SK-N-MC (cell line): ENCODE data around the gene DSCAM.

Experiments used
- DNase-seq: peaks from one replicate; pipeline ENCODE4 v3.0.0-alpha.2; 2011; ENCODE audit warnings: low read depth, low spot score
- H3K27ac ChIP-seq: fragments of 200-600 bp; sonication (generic); 2 replicates; pipeline ENCODE4 v1.5.1; 2016; ENCODE audit warnings: mixed run types
- H3K36me3 ChIP-seq: fragments of 200-600 bp; sonication (generic); 2 replicates; pipeline ENCODE4 v1.6.1; 2017; ENCODE audit warnings: antibody characterized with exemption, low read length, mixed read lengths; ENCODE audit not compliant: insufficient read depth
- H3K4me3 ChIP-seq: fragments of 200-600 bp; sonication (generic); 2 replicates; pipeline ENCODE4 v1.5.1; 2016
- H3K9ac ChIP-seq: fragments of 200-600 bp; sonication (generic); 2 replicates; pipeline ENCODE4 v1.8.0; 2017; ENCODE audit warnings: mixed run types, mixed read lengths; ENCODE audit not compliant: insufficient read length
- H3K9me3 ChIP-seq: fragments of 200-600 bp; sonication (generic); 2 replicates; pipeline ENCODE4 v1.6.1; 2017; ENCODE audit warnings: low read depth, mild to moderate bottlenecking, antibody characterized with exemption, low read length, moderate library complexity, mixed read lengths
- EZH2 ChIP-seq: fragments of 200-600 bp; sonication (generic); IDR thresholded peaks from one replicate; pipeline ENCODE4 v1.6.1; 2017; ENCODE audit warnings: antibody characterized with exemption
- FOXP2 ChIP-seq: optimal IDR thresholded peaks from 2 replicates; pipeline ENCODE3; 2011; ENCODE audit warnings: mild to moderate bottlenecking, moderate library complexity; ENCODE audit not compliant: insufficient read depth; ENCODE audit errors: extremely low read length, control extremely low read depth
- POLR2AphosphoS5 ChIP-seq: IDR thresholded peaks from 2 replicates; pipeline ENCODE4 v1.6.1; 2012; ENCODE audit warnings: mild to moderate bottlenecking, low read depth, low read length, borderline replicate concordance

The DSCAM gene

GRCh38 chr21:40803101-40803500 is 43.9 kb downstream of the DSCAM start:
- no peak for DNase-seq
- Histone ChIP-seq H3K9me3 (peaks cover 5% of the 10 kb centered on the region), H3K9ac (no peak overlapping the region), H3K4me3 (no peak overlapping the region), H3K36me3 (no peaks in the 10 kb centered on the region), H3K27ac (no peak overlapping the region)
- TF ChIP-seq POLR2AphosphoS5 (no peak), EZH2 (no peak), FOXP2 (no peak)

GRCh38 chr21:40800126-40800525 is 46.8 kb downstream of the DSCAM start:
- H3K36me3 ChIP-seq = no peaks in the 10 kb centered on the region
- DNase-seq = no peak
- no peak for TF ChIP-seq FOXP2
- no peak for TF ChIP-seq POLR2AphosphoS5
- no peak for TF ChIP-seq EZH2
- H3K9me3 ChIP-seq = peaks cover 5% of the 10 kb centered on the region
- no peak overlapping the region for H3K4me3 ChIP-seq
- H3K9ac ChIP-seq = no peak overlapping the region
- H3K27ac ChIP-seq = no peak overlapping the region

- H3K27ac ChIP-seq = no peak overlapping the region
- no peak overlapping the region for H3K9ac ChIP-seq
- peaks cover 5% of the 10 kb centered on the region for H3K9me3 ChIP-seq
- no peak overlapping the region for H3K4me3 ChIP-seq
- no peak for DNase-seq
- TF ChIP-seq POLR2AphosphoS5 = no peak
- no peak for TF ChIP-seq EZH2
- no peak for TF ChIP-seq FOXP2
- no peaks in the 10 kb centered on the region for H3K36me3 ChIP-seq
Observed at GRCh38 chr21:40797891-40798290, 49.1 kb downstream of the DSCAM start.

- no peaks in the 10 kb centered on the region for H3K36me3 ChIP-seq
- peaks cover 5% of the 10 kb centered on the region for H3K9me3 ChIP-seq
- no peak overlapping the region for H3K9ac ChIP-seq
- no peak overlapping the region for H3K4me3 ChIP-seq
- TF ChIP-seq FOXP2 = no peak
- TF ChIP-seq EZH2 = no peak
- TF ChIP-seq POLR2AphosphoS5 = no peak
- no peak for DNase-seq
- no peak overlapping the region for H3K27ac ChIP-seq
Observed at GRCh38 chr21:40797410-40797809, 49.5 kb downstream of the DSCAM start.

GRCh38 chr21:40796464-40796863 is 50.5 kb downstream of the DSCAM start:
- no peak overlapping the region for H3K27ac ChIP-seq
- H3K4me3 ChIP-seq = no peak overlapping the region
- TF ChIP-seq EZH2 = no peak
- H3K9ac ChIP-seq = no peak overlapping the region
- no peak for DNase-seq
- H3K36me3 ChIP-seq = no peaks in the 10 kb centered on the region
- peaks cover 5% of the 10 kb centered on the region; the same call in 1 of the 2 replicates for H3K9me3 ChIP-seq

- H3K9me3 ChIP-seq = peaks cover 5% of the 10 kb centered on the region; the same call in 1 of the 2 replicates
- no peak overlapping the region for H3K27ac ChIP-seq
- H3K36me3 ChIP-seq = no peaks in the 10 kb centered on the region
- DNase-seq = no peak
- TF ChIP-seq EZH2 = no peak
- no peak for TF ChIP-seq POLR2AphosphoS5
- TF ChIP-seq FOXP2 = no peak
- H3K9ac ChIP-seq = no peak overlapping the region
- H3K4me3 ChIP-seq = no peak overlapping the region
Observed at GRCh38 chr21:40795313-40795712, 51.6 kb downstream of the DSCAM start.

- Histone ChIP-seq H3K9ac (no peak overlapping the region), H3K27ac (no peak overlapping the region), H3K36me3 (no peaks in the 10 kb centered on the region), H3K4me3 (no peak overlapping the region), H3K9me3 (no peaks in the 10 kb centered on the region)
- no peak for DNase-seq
- TF ChIP-seq FOXP2 (no peak), EZH2 (no peak)
Observed at GRCh38 chr21:40792691-40793456, 54.1 kb downstream of the DSCAM start.

GRCh38 chr21:40788635-40789034 is 58.3 kb downstream of the DSCAM start:
- H3K4me3 ChIP-seq = no peak overlapping the region
- H3K9ac ChIP-seq = no peak overlapping the region
- no peaks in the 10 kb centered on the region for H3K36me3 ChIP-seq
- no peak for DNase-seq
- H3K9me3 ChIP-seq = no peaks in the 10 kb centered on the region
- TF ChIP-seq EZH2 = no peak
- TF ChIP-seq FOXP2 = no peak
- TF ChIP-seq POLR2AphosphoS5 = no peak
- no peak overlapping the region for H3K27ac ChIP-seq

GRCh38 chr21:40783404-40783803 is 63.6 kb downstream of the DSCAM start:
- no peak for TF ChIP-seq FOXP2
- TF ChIP-seq POLR2AphosphoS5 = no peak
- no peak for TF ChIP-seq EZH2
- H3K9ac ChIP-seq = no peak overlapping the region
- H3K36me3 ChIP-seq = no peaks in the 10 kb centered on the region
- no peak overlapping the region for H3K4me3 ChIP-seq
- no peaks in the 10 kb centered on the region for H3K9me3 ChIP-seq
- no peak overlapping the region for H3K27ac ChIP-seq
- no peak for DNase-seq
